IMR-90 (cell line): Measurements from ENCODE around the gene OBI1.

Experiments
- CHD1 ChIP-seq: IDR thresholded peaks from 2 replicates; pipeline ENCODE4 v1.6.1; 2012; ENCODE audit warnings: low read depth, low read length, improper control_type of control experiment
- CTCF ChIP-seq: conservative IDR thresholded peaks from 2 replicates; pipeline ENCODE4 v1.5.1; 2012; ENCODE audit warnings: mild to moderate bottlenecking, low read depth, low read length, improper control_type of control experiment
- ELK1 ChIP-seq: fragments of 150-350 bp; IDR thresholded peaks from 2 replicates; pipeline ENCODE4 v1.6.1; 2016; ENCODE audit warnings: low read depth, mild to moderate bottlenecking, low read length, moderate library complexity, borderline replicate concordance
- FOS ChIP-seq: fragments of 150-350 bp; IDR thresholded peaks from 2 replicates; pipeline ENCODE4 v1.6.1; 2016; ENCODE audit warnings: low read depth, low read length
- MAZ ChIP-seq: IDR thresholded peaks from 2 replicates; pipeline ENCODE4 v1.6.1; 2012; ENCODE audit warnings: low read depth, mild to moderate bottlenecking, low read length, improper control_type of control experiment, moderate library complexity, borderline replicate concordance
- MXI1 ChIP-seq: IDR thresholded peaks from 2 replicates; pipeline ENCODE4 v1.6.1; 2012; ENCODE audit warnings: low read depth, mild to moderate bottlenecking, low read length, moderate library complexity, borderline replicate concordance
- POLR2A ChIP-seq: IDR thresholded peaks from 2 replicates; pipeline ENCODE4 v1.6.1; 2012; ENCODE audit warnings: mild to moderate bottlenecking, low read depth, low read length
- RCOR1 ChIP-seq: IDR thresholded peaks from 2 replicates; pipeline ENCODE4 v1.6.1; 2012; ENCODE audit warnings: mild to moderate bottlenecking, low read length, improper control_type of control experiment; ENCODE audit not compliant: insufficient replicate concordance
- RFX5 ChIP-seq: IDR thresholded peaks from 2 replicates; pipeline ENCODE4 v1.8.0; 2012; ENCODE audit warnings: low read depth, mild to moderate bottlenecking, low read length, moderate library complexity
- TF ChIP-seq, protein P1 (sequence below): fragments of 150-350 bp; IDR thresholded peaks from 2 replicates; pipeline ENCODE4 v1.6.1; 2017; ENCODE audit warnings: mild to moderate bottlenecking, antibody characterized with exemption, low read length, low read depth

DNA sequence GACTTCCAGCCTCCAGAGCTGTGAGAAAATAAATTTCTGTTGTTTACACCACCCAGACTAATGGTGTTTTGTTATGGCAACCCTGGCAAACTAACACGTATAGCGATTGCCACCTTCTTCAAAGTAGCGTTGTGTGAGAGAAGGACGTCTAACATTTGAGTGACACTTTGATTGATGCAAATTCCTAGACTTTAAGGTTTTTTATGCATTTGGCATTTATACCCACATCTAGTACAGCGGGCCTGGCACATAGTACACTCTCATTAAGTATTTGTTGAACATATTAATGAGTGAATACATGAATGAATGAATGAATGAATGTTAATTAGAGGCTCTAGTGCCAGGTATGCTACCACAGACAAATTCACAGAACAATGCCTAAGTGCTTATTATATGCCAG, 92.3 kb downstream of the OBI1 start:
- TF ChIP-seq MXI1 (no peak), POLR2A (no peak), CTCF (no peak), CHD1 (no peak), RFX5 (no peak), RCOR1 (no peak), MAZ (no peak), ELK1 (no peak), FOS (no peak)
- TF ChIP-seq, protein P1, sequence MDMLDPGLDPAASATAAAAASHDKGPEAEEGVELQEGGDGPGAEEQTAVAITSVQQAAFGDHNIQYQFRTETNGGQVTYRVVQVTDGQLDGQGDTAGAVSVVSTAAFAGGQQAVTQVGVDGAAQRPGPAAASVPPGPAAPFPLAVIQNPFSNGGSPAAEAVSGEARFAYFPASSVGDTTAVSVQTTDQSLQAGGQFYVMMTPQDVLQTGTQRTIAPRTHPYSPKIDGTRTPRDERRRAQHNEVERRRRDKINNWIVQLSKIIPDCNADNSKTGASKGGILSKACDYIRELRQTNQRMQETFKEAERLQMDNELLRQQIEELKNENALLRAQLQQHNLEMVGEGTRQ = no peak
